Neural progenitor cell (in vitro differentiated cells): ENCODE data around the gene RHBDD3.

Experiments used
- CTCF ChIP-seq: fragments of 200-600 bp; sonication (generic); IDR thresholded peaks from 2 replicates; pipeline ENCODE4 v1.5.1; 2017; ENCODE audit warnings: antibody characterized with exemption, mild to moderate bottlenecking
- EZH2 ChIP-seq: fragments of 200-600 bp; sonication (generic); IDR thresholded peaks from 2 replicates; pipeline ENCODE4 v1.6.1; 2017; ENCODE audit warnings: antibody characterized with exemption, mild to moderate bottlenecking, moderate library complexity
- EZH2phosphoT487 ChIP-seq: fragments of 200-600 bp; sonication (generic); IDR thresholded peaks from 2 replicates; pipeline ENCODE4 v1.6.1; 2017; ENCODE audit warnings: antibody characterized with exemption

- TF ChIP-seq CTCF, result no peak
- TF ChIP-seq EZH2, result no peak
- no peak for TF ChIP-seq EZH2phosphoT487
Observed at GRCh38 chr22:29308148-29308790, 40.5 kb upstream of the RHBDD3 start.
